NK-92 (cell line): ENCODE measurements around the gene PAK4.

Experiments used
- DNase-seq: peaks from one replicate; lab custom pipeline; 2025; ENCODE audit not compliant: unreplicated experiment; lab: John Stamatoyannopoulos, UW

Gene PAK4

DNA sequence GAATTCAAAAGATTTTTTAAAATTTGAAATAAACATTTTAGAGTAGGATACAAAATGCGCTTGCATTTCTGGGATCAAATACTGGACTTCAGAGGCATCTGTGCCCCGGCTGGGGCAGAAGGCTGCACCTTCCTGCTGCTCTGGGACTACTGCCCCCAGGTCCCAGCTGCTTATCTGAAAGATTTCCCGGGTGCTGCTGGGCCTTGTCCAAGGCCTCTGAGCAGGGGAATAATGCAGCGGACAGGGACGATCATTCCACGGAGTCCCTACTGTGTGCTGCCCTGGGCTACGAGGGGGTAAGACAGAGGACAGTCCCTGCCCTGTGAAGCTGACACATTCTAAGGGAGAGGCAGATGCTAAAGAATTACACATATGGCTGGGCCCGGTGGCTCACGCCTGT lies 38.0 kb downstream of the PAK4 start:
- DNase-seq, result no peak

DNA sequence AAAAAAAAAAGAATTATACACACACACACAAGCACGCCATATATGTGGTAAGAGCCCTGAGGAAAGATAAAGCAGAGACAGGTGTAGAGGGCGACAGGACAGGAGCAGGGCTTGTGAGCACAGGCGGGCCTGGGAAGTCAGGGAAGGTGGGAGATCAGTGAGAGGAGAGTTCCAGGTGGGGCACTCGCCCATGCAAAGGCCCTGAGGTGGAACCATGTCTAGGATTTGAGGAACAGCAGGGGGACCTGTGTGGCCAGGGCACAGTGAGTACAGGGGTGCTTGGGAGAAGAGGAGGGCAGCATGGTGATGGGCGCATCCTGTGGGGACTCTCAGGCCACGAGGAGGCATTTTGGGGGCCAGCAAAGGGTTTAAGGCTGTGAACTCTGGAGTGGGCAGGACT lies 38.7 kb downstream of the PAK4 start:
- no peak for DNase-seq

GRCh38 chr19:39165857-39166256 lies 40.3 kb downstream of the PAK4 start:
- no peak for DNase-seq

DNA sequence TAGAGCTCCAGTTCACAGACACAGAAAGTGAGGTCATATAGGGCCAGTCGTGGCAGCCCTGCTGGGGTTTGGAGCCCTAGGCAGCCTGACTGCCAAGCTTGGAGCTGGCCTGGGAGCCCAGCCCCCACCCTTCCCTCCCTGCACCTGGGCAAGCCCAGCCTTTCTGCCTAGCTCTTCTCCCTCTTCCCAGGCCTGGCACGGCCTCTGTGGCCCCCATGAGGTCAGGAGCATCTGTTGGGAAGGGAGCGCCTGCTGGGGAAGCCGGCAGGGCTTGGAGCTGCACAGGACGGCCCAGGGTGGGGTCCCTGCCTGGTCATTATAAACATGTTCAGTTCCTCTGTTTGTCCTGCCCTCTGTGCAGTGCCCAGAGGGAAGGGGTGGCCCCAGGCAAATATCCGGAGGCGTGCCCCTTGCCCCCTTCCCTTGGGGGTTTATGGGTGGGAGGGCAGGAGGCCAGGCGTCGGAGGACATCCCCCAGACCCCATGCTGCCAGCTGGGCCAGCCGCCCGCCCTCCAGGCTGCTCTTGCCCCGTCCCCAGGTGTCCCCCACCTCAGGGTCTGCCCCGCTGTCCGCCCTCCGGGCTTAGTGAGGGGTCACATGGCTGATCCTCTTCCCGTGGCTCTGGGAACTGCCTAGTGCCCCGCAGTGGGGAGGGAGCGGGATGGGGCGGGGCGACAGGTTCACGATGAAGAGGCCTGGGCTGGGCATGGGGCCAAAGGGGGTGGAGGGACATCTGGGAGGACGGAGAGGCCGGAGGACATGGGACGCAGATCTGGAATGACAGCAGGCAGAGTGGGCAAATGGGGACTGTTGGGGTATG lies 41.2 kb downstream of the PAK4 start:
- no peak for DNase-seq

GRCh38 chr19:39167461-39168257 lies 42.1 kb downstream of the PAK4 start:
- no peak for DNase-seq

GRCh38 chr19:39168258-39169142 lies 42.9 kb downstream of the PAK4 start:
- no peak for DNase-seq

GRCh38 chr19:39169143-39169810 lies 43.7 kb downstream of the PAK4 start:
- DNase-seq, result no peak

DNA sequence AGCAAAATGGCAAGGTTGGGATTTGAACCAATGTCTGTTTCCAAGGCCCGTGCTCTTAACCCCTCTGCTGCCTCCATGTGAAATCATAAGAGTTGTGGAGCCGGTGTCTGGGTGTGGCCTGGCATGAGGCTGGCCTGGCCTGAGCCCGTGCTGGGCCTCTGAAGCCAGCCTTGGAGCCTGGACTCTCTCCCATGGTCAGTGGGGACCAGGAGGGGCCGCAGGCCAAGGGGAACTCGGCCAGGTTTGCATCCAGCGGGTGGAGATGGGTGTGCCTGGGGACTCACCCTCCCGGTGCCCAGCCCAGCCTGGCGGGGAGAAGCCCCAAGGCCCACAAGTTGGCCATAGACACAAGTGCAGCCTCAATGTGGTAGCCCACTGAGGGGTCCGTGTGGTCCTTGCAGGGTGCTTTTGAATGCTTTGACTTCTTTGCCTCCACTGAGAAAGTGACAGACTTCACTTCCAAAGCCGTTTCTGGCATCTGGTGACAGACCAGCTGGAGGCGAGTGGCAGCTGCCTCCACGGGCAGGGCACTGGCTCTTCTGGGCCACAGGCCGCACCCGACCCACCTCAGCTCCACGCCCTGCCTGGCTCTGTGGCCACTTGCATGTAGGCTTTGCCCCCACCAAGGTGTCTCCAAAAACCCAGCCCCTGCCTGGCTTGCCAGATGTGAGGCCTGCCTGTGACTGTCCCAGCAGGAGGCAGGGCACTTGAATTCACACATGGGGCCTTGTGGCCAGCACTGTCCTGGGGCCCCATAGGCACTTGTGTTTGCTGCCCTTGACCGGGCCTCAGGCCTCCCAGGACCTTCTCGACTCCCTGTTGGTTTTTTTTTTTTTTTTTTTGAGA lies 45.0 kb downstream of the PAK4 start:
- DNase-seq, result no peak

- DNase-seq, result no peak
These were observed 46.2 kb downstream of the PAK4 start for GRCh38 chr19:39171479-39172465.

GRCh38 chr19:39172700-39173501 lies 47.3 kb downstream of the PAK4 start:
- no peak for DNase-seq

GRCh38 chr19:39173502-39173991 lies 48.0 kb downstream of the PAK4 start:
- no peak for DNase-seq

DNA sequence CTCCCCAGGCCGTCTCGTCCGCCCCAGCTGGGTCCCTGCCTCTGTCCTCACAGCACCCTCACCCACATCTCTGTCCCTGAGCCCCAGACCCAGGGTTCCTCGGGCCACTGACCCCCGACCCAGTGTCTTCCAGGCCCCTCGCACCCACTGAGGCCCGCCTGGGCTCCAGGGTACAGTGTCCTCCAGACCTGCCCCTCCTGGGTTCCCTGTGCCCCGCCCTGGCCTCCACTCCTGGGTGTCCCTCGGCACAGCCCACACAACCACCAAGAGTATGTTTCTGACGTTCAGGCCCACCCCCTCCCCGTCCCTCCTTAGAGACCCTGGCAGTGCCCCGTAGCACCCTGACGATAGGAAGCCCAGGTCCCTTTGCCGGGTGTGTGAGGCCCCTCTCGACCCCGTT lies 48.6 kb downstream of the PAK4 start:
- no peak for DNase-seq

DNA sequence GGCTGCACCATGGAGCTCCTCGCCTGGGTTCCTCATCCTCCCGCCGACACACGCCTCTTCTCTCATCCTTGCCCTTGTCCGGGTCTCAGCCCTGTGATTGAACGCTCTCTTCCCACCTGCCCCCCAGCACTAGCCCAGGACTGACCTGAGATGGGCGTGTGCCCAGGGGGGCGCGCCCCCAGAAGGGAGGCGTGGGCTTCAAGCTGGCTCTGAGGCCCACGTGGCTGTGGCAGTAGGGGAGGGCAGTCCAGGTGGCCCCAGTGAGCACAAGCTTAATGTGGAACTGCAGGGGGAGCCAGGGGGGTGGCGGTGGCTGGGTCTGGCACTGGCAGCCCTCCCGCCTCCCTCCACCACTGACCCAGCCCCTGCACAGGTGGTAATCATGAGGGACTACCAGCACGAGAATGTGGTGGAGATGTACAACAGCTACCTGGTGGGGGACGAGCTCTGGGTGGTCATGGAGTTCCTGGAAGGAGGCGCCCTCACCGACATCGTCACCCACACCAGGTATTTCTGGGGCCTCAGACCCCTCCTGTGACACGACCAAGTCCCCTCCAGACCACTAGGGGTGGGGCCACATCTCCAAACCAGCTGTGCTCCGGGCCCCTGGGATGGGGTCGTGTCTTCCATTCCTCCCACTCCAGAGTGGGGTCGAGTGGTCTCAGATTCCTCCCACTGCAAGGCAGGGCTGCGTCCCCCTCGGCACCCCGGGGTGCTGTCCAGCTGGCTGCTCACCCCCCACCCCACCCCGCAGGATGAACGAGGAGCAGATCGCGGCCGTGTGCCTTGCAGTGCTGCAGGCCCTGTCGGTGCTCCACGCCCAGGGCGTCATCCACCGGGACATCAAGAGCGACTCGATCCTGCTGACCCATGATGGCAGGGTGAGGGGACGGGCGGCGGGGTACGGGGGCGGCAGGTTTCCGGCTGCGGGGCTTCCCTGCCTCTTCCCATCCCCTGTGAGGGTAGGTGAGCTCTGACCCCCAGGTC lies 49.3 kb downstream of the PAK4 start:
- DNase-seq, result no peak

DNA sequence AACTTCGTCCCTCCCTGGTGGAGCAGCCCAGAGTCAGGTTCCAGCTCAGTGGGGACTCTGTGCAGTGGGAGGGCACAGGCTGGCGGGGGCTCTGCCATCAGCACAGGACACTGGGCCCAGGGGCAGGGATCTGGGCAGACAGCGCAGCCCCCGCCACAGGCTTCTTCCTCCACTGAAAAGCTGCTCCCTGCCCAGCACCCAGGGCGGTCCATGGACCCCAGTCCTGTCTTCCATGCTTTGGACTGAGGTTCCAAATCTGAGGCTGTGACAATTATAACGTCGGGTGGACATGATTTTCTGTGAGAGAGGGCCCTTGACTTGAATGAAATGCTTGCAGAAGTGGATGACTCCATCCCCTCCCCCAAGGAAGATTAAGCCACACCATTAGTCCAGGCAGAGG lies 50.0 kb downstream of the PAK4 start:
- DNase-seq, result no peak

DNA sequence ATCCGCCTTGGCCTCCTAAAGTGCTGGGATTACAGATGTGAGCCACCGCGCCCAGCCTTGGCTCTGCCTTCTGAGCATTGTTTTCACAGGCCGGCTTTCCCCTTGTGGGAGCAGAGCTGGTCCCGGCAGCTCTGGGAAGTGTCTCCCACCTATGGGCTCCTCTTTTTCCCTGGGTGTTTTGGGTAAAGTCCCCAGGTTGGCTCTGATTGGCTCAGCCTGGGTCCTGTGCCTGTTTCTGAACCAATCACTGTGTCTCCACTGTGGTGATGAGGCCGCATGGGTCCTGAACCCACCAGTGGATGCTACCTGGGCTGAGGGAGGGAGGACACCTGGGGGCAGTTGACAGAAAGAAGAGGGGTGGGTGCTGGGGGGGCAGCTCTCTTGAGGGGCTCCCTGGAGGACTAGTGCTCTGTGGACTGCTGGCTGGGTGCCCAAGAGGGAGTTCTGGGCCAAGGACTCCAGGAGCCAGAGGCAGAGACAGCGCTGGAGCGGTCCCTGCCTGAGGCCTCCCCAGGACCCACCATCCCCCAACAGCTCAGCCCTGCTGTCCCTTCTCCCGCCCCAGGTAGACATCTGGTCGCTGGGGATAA lies 51.6 kb downstream of the PAK4 start:
- DNase-seq, result no peak

GRCh38 chr19:39177736-39178135 lies 52.1 kb downstream of the PAK4 start:
- no peak for DNase-seq
